ENCODE results near the gene HMG20A.

HMG20A gene

GRCh38 chr15:77506311-77507142 lies 85.8 kb downstream of the HMG20A start:
- no peak for TF ChIP-seq CTCF (IDR thresholded peaks at IDR 0.05; ENCODE audit: insufficient read depth, low read depth, low read length, missing control alignments)
- no peak overlapping the region for H3K4me3 ChIP-seq (ENCODE audit: low read length)
- DNase-seq (ENCODE audit: low read depth), result no peak

- TF ChIP-seq CTCF (IDR thresholded peaks at IDR 0.05; ENCODE audit: insufficient read depth, low read depth, low read length, missing control alignments), result no peak
- peak; percentile 78 for DNase-seq (ENCODE audit: low read depth)
- no peak overlapping the region for H3K4me3 ChIP-seq (ENCODE audit: low read length)
These were observed 86.6 kb downstream of the HMG20A start for GRCh38 chr15:77507143-77507897.

- no peak for TF ChIP-seq CTCF (IDR thresholded peaks at IDR 0.05; ENCODE audit: insufficient read depth, low read depth, low read length, missing control alignments)
- no peak for DNase-seq (ENCODE audit: low read depth)
- no peak overlapping the region for H3K4me3 ChIP-seq (ENCODE audit: low read length)
These were observed 87.2 kb downstream of the HMG20A start for GRCh38 chr15:77507911-77508310.

GRCh38 chr15:77508541-77509243 lies 88.0 kb downstream of the HMG20A start:
- no peak for TF ChIP-seq CTCF (IDR thresholded peaks at IDR 0.05; ENCODE audit: insufficient read depth, low read depth, low read length, missing control alignments)
- no peak overlapping the region for H3K4me3 ChIP-seq (ENCODE audit: low read length)
- no peak for DNase-seq (ENCODE audit: low read depth)

GRCh38 chr15:77510066-77511057 lies 89.7 kb downstream of the HMG20A start:
- TF ChIP-seq CTCF (IDR thresholded peaks at IDR 0.05; ENCODE audit: insufficient read depth, low read depth, low read length, missing control alignments), result no peak
- DNase-seq (ENCODE audit: low read depth), result no peak
- H3K4me3 ChIP-seq (ENCODE audit: low read length), result no peak overlapping the region

GRCh38 chr15:77511869-77512268 lies 91.2 kb downstream of the HMG20A start:
- no peak for TF ChIP-seq CTCF (IDR thresholded peaks at IDR 0.05; ENCODE audit: insufficient read depth, low read depth, low read length, missing control alignments)
- no peak overlapping the region for H3K4me3 ChIP-seq (ENCODE audit: low read length)
- no peak for DNase-seq (ENCODE audit: low read depth)
